Activated CD4-positive, alpha-beta T cell treated with anti-CD3 and anti-CD28 coated beads, Interleukin-2, amount 50 U/mL, for 48 hours (primary cell): ENCODE measurements around the gene TPBGL.

Source experiments
- DNase-seq, 2 experiments: peaks; one replicate each; pipeline ENCODE4 v3.0.0-alpha.2; 2020

Gene TPBGL, protein sequence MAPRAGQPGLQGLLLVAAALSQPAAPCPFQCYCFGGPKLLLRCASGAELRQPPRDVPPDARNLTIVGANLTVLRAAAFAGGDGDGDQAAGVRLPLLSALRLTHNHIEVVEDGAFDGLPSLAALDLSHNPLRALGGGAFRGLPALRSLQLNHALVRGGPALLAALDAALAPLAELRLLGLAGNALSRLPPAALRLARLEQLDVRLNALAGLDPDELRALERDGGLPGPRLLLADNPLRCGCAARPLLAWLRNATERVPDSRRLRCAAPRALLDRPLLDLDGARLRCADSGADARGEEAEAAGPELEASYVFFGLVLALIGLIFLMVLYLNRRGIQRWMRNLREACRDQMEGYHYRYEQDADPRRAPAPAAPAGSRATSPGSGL

GRCh38 chr11:75240311-75241035 lies at the start of gene TPBGL:
Gene TPBGL, plus strand, starts transcription at chr11:75240774. Its CDS starts 276 bp downstream, at chr11:75241050.
- peak; percentile 26 to 39 for DNase-seq

- DNase-seq: no peak
Measured at GRCh38 chr11:75191330-75191717, 49.2 kb upstream of the TPBGL start.

DNA sequence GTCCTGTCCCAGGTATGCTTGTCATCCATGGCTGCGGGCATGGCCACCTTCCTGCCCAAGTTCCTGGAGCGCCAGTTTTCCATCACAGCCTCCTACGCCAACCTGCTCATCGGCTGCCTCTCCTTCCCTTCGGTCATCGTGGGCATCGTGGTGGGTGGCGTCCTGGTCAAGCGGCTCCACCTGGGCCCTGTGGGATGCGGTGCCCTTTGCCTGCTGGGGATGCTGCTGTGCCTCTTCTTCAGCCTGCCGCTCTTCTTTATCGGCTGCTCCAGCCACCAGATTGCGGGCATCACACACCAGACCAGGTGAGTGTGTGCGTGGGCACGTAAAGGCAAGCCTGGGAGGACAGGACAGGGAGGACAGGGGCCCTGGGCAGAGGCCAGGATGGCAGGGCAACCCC lies 47.3 kb upstream of the TPBGL start:
- no peak for DNase-seq

GRCh38 chr11:75193711-75194110 lies 46.9 kb upstream of the TPBGL start:
- no peak for DNase-seq

- no peak for DNase-seq
Measured at GRCh38 chr11:75194147-75194546, 46.4 kb upstream of the TPBGL start.

- DNase-seq: no peak
Measured at GRCh38 chr11:75195167-75195962, 45.2 kb upstream of the TPBGL start.

DNA sequence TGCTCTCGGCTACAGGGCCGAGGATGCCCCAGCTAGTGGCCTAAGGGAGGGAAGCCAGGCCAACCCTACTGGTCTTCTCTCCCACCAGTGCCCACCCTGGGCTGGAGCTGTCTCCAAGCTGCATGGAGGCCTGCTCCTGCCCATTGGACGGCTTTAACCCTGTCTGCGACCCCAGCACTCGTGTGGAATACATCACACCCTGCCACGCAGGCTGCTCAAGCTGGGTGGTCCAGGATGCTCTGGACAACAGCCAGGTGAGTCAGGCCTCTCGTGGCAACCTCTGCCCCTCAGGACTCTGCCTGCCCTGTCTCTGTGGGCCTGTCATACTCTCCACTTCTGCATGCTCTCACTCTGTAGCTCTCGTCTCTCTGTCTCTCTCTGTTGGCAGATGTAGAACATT lies 44.1 kb upstream of the TPBGL start:
- DNase-seq: no peak

DNA sequence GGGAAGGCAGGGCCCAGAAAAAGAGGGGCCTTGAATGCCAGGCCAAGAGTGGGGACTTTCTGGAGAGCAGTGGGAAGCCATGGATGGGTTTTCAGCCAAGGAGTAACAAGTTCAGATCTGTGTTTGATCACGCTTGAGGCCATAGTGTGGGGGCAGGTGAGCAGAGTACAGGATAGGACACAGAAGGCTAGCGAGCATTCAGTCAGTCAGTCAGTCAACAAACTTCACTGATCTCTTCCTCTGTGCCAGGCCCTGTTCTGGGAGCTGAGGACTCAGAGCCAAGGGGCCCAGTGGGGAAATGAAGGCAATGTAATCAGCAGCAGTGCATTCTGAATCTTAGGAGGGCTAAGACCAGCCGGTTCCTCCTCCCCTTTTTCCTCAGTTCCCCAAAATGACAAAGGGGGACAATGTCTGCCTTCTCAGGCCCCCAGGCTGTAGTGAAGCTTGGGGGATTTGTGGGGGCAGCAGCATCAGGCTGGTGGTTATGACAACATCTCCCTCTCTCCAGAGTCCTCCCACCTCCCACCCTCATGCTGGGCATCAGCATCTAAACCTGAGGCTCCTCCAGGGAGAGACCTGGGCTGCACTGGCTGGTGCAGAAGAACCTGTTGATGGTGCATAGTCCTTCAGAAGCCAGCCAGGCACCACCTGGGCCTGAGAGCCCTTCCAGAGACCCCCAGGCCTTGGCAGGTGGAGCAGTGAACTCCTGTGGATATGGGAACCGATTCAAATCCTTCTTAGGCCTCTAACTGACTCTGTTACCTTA lies 42.9 kb upstream of the TPBGL start:
- no peak for DNase-seq

DNA sequence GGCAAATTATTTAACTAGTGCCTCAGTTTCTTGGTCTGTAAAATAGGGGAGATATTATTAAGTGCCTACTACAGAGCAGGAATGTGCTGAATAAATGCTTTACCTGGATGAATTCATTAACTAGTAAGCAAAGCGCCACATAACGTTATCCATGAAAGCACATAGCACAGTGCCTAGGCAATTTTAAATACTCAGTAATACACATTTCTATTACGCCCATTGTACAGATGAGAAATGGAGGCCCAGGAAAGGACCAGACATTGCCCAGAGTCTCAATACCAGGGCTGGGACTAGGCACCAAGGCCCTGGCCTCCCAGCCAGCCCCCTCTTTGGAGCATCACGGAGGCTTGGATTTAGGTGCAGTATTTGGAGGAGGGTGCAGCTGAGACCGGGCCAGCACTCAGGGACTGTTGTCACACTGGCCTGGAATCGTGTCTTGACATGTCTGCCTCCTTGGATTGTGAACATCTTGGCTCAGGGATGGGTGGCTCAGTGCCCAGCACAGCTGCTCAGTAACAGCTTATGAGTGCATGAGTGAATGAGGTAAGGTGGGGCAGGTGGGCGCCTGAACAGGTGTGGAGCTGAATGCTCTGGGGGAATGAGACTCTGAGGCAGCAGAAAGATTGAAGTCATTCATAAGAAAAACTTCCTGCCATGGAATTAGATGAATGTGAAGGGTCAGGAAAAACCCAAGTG lies 42.1 kb upstream of the TPBGL start:
- no peak for DNase-seq

DNA sequence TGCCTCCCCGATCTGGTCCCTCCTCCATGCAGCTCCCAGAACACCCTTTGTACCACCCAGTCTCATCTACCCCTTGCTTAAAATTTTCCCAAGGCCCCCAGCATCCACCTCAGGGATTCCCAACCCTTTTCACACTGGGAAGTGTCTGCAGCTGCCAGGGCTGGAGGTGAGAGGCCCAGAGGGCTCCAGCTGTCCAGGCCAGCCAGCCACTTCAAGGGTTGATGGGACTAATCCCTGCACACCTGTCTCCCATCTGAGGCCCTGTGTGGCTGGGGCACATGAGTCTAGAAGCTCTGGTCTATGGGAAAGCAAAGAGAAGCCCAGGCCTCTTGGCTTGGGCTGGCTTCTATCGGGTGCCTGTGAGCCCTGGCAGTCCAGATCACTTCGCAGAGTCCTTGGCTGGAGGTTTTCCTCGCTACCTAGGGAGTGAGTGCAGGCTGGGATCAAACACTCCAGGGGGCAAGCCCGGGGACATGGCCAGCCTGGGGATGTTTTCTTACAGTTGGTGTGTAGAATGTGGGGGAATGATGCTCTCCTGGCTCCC lies 41.1 kb upstream of the TPBGL start:
- no peak for DNase-seq

GRCh38 chr11:75200051-75200450 lies 40.5 kb upstream of the TPBGL start:
- no peak for DNase-seq

- DNase-seq: no peak
Measured at GRCh38 chr11:75200531-75200930, 40.0 kb upstream of the TPBGL start.

GRCh38 chr11:75201771-75202170 lies 38.8 kb upstream of the TPBGL start:
- no peak for DNase-seq

DNA sequence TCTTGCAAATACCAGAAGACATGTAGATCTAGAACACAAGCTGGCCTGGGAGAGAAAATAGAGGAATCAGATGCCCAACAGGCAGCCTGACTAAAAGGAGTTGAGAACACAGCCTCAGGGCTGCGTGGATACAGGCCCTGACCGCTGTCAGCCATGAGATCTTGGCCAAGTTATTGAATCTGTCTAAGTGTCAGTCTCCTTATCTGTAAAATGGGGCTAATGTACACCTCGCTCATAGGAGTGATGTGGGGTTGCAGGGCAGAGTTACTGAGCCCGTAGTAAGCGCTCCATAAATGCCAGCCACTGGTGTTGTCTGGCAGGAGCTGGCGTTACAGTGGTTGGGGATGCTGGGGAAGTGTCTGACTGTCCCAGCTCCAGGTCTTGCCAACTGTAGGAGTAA lies 38.4 kb upstream of the TPBGL start:
- no peak for DNase-seq

DNA sequence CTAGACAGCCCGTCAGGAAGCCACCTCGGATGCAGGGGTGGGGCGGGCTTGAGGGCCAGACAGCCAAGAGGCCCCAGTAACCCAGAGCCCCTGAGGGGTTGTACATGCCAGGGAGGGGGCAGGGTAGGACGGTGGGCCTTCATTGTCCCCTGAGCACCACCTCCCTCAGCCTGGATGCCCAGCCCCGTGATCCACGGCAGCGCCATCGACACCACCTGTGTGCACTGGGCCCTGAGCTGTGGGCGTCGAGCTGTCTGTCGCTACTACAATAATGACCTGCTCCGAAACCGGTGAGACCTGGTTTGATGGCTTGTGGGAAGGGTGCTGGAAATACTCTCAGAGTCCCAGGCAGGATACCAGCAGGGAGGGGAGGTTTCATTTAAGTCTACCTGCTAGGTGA lies 37.4 kb upstream of the TPBGL start:
- no peak for DNase-seq

- DNase-seq: no peak
Measured at GRCh38 chr11:75203641-75204011, 36.9 kb upstream of the TPBGL start.

DNA sequence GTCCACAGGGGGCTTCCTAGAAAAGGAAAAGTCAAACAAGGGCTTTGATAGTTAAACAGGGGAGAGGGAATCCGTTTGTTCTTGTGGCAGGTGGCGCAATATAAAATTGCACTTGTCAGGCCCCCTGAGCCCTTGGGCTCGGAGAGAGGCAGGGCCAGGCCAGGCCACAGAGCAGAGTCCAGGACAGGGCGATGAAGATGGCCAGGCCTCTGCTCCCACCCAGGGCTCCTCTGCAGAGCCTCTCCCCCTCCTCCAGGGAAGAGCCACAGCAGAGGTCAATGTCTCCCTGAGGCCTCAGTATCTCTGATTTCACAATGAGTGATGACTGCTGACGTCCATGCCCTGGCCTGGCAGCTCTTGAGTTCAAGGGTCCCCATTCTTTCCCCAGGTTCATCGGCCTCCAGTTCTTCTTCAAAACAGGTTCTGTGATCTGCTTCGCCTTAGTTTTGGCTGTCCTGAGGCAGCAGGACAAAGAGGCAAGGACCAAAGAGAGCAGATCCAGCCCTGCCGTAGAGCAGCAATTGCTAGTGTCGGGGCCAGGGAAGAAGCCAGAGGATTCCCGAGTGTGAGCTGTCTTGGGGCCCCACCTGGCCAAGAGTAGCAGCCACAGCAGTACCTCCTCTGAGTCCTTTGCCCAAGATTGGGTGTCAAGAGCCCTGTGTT lies 36.4 kb upstream of the TPBGL start:
- no peak for DNase-seq

- DNase-seq: peak; percentile 92
Measured at GRCh38 chr11:75204685-75205563, 35.6 kb upstream of the TPBGL start.

- no peak for DNase-seq
Measured at GRCh38 chr11:75205564-75206020, 35.0 kb upstream of the TPBGL start.

- DNase-seq: no peak
Measured at GRCh38 chr11:75208446-75208845, 32.1 kb upstream of the TPBGL start.
